ENCODE measurements around the gene FGFR3. TPM values are rescaled to one million over a fixed set of nuclear protein-coding genes. Genes with fewer than 3 reads are reported as not detected.

Gene FGFR3
- total and polyA plus RNA-seq, 2 of the 8 experiments (the other 6 are each of a cell fraction or from before 2014, with no cell fraction given), result 9.0 to 19.5 TPM

DNA sequence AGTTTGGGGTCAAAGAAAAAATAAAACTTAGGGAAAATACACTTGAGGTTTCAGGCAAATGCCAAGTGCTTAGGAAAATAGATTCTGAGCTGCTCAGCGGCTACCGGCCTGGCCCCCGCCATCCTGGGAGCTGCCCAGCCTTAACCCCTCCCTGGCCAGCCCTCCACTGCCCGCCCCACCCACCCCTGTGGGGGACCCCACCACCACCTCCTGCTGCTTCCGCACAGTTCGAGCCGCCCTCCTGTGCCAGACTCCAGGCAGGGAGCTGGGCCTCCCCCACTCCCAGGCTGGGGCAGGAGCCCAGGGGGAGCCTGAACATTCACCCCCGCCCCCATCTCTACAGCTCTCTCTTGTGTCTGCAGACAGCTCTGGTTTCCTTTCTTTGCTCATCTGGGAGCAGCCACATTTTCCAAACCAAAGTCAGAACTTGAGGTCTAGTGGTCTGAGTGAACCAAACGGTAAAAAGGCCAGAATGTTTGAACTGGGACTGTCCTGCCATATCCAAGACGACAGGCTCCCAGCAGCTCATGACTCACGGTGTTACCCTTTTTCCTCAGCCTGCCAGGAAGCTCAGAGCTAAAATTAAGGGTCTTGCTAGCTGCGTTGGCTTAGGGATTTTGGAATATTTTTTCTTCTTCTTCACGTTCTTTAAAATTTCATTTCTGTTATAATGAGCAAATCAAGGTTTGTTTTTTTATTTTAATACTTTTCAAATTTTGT, 4.7 kb upstream of the FGFR3 start:
- H4K91ac ChIP-seq (replicated peaks; ENCODE audit: insufficient read length, low read length), result no peak overlapping the region
- no peak overlapping the region for H3K9ac ChIP-seq (replicated peaks in 1 of 4; ENCODE audit: extremely low read depth in 1 of 4, low read depth in 3 of 4, low read length in 3 of 4)
- H3K4me1 ChIP-seq (replicated peaks in 1 of 4; ENCODE audit: control insufficient read depth in 3 of 4, insufficient read depth in 4 of 4, low read length in 3 of 4), result peaks cover 0 to 10% (median 5%) of the 10 kb centered on the region in 4 experiments; a peak in 6 of 7 replicates
- H3K36me3 ChIP-seq (ENCODE audit: control insufficient read depth in 2 of 4, insufficient read depth in 4 of 4, low read length in 3 of 4), result no peaks in the 10 kb centered on the region
- peaks cover 5 to 22% (median 18%) of the 10 kb centered on the region in 4 experiments for H3K27me3 ChIP-seq (replicated peaks in 1 of 4; ENCODE audit: control insufficient read depth in 3 of 4, extremely low read depth in 1 of 4, insufficient read depth in 3 of 4, low read length in 3 of 4)
- no peak overlapping the region for H4K5ac ChIP-seq (ENCODE audit: insufficient read length, low read depth, low read length)
- no peak overlapping the region for H2BK20ac ChIP-seq (ENCODE audit: low read length)
- no peak overlapping the region for H3K14ac ChIP-seq (ENCODE audit: insufficient read length)
- H2BK12ac ChIP-seq (ENCODE audit: low read depth, low read length), result no peak overlapping the region
- no peak overlapping the region for H2BK15ac ChIP-seq (ENCODE audit: low read length)
- H3K4me3 ChIP-seq (ENCODE audit: extremely low read depth in 1 of 4, insufficient read depth in 2 of 4, low read depth in 3 of 4, low read length in 4 of 4), result no peak overlapping the region
- no peak for FAIRE-seq
- no peak overlapping the region for H3K4me2 ChIP-seq (ENCODE audit: insufficient read depth in 1 of 2, low read depth in 2 of 2, low read length in 2 of 2)
- peaks cover 5% of the 10 kb centered on the region; the same call in 1 of the 2 replicates for H3K23me2 ChIP-seq (ENCODE audit: low read depth, low read length)
- no peaks in the 10 kb centered on the region for H3K79me1 ChIP-seq (ENCODE audit: low read depth, low read length)
- H3K56ac ChIP-seq (replicated peaks; ENCODE audit: insufficient read length, low read depth, low read length), result no peak overlapping the region
- H2BK5ac ChIP-seq (ENCODE audit: low read depth, low read length), result no peak overlapping the region
- H3K79me2 ChIP-seq (ENCODE audit: control insufficient read depth in 1 of 2, insufficient read depth in 2 of 2, low read length in 2 of 2), result no peaks in the 10 kb centered on the region
- no peak overlapping the region for H3K27ac ChIP-seq (ENCODE audit: low read depth, low read length)
- H4K20me1 ChIP-seq (replicated peaks in 1 of 2; ENCODE audit: control insufficient read depth in 1 of 2, insufficient read depth in 2 of 2, low read length in 2 of 2), result no peaks in the 10 kb centered on the region
- H2AK5ac ChIP-seq (ENCODE audit: low read depth, low read length), result no peak overlapping the region
- ChIA-PET POLR2A (ENCODE audit: partially characterized antibody) (interaction anchor here (1.0 to 11.0 kb wide), 3 partner anchors 11 to 33 kb away, joined by 3 to 170 read pairs (median 3); no protein-coding TSS in a partner anchor), CTCF (ENCODE audit: partially characterized antibody) (interaction anchor here (52.9 to 71.2 kb wide), 2 partner anchors 1 to 23 kb away, joined by 2507 read pairs; partner anchors contain the start of gene FGFR3)
- H2AFZ ChIP-seq (ENCODE audit: low read length), result no peak overlapping the region
- H3K23ac ChIP-seq (ENCODE audit: insufficient read length), result no peak overlapping the region
- H3K4ac ChIP-seq (replicated peaks; ENCODE audit: insufficient read length, low read depth, low read length), result no peak overlapping the region
- no peak for DNase-seq (ENCODE audit: low read depth in 1 of 2, low spot score in 2 of 2)
- no peak overlapping the region; the same call in 1 of the 2 replicates for H3K18ac ChIP-seq (ENCODE audit: extremely low read depth, low read length)
- 80% methylated on average over 13 of the region's 13 CpGs; no CpG with 5 or more reads in 1 of the 2 experiments for WGBS, 2 experiments (ENCODE audit: extremely low coverage in 1 of 2, insufficient coverage in 1 of 2, insufficient read length in 1 of 2, insufficient replicate concordance in 2 of 2, low coverage in 1 of 2, low lambda C conversion rate in 2 of 2, missing lambda C conversion rate in 1 of 2)
- TF ChIP-seq JUND (IDR thresholded peaks at IDR 0.05; ENCODE audit: low read length) (no peak), RFX5 (IDR thresholded peaks at IDR 0.05; ENCODE audit: borderline replicate concordance, low read depth, low read length) (no peak), RBBP5 (IDR thresholded peaks at IDR 0.05; ENCODE audit: borderline replicate concordance, low read depth, low read length) (no peak), CTBP2 (IDR thresholded peaks at IDR 0.05; ENCODE audit: borderline replicate concordance, insufficient read depth, insufficient read length, low read length) (no peak)
- TF ChIP-seq, protein P1, sequence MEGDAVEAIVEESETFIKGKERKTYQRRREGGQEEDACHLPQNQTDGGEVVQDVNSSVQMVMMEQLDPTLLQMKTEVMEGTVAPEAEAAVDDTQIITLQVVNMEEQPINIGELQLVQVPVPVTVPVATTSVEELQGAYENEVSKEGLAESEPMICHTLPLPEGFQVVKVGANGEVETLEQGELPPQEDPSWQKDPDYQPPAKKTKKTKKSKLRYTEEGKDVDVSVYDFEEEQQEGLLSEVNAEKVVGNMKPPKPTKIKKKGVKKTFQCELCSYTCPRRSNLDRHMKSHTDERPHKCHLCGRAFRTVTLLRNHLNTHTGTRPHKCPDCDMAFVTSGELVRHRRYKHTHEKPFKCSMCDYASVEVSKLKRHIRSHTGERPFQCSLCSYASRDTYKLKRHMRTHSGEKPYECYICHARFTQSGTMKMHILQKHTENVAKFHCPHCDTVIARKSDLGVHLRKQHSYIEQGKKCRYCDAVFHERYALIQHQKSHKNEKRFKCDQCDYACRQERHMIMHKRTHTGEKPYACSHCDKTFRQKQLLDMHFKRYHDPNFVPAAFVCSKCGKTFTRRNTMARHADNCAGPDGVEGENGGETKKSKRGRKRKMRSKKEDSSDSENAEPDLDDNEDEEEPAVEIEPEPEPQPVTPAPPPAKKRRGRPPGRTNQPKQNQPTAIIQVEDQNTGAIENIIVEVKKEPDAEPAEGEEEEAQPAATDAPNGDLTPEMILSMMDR (IDR thresholded peaks at IDR 0.05; ENCODE audit: control extremely low read depth in 1 of 3, insufficient read depth in 1 of 3, low read depth in 1 of 3, low read length in 3 of 3), result no peak
- TF ChIP-seq, protein P2, sequence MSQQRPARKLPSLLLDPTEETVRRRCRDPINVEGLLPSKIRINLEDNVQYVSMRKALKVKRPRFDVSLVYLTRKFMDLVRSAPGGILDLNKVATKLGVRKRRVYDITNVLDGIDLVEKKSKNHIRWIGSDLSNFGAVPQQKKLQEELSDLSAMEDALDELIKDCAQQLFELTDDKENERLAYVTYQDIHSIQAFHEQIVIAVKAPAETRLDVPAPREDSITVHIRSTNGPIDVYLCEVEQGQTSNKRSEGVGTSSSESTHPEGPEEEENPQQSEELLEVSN (IDR thresholded peaks at IDR 0.05), result no peak
- no peak overlapping the region for H2BK120ac ChIP-seq (replicated peaks; ENCODE audit: low read depth, low read length)
- H3K9me3 ChIP-seq (ENCODE audit: insufficient read depth in 2 of 2, low read depth in 1 of 2, low read length in 1 of 2), result no peaks in the 10 kb centered on the region
- H4K8ac ChIP-seq (ENCODE audit: extremely low read depth, insufficient read depth, low read length), result peak overlapping the region; percentile 57

Data from H1 (cell line).